Heart left ventricle (tissue), 13 donors: ENCODE results near the gene GPR39.

Source experiments
- POLR2A ChIP-seq, 2 donors: fragments of 450-650 bp; IDR thresholded peaks; one replicate each; pipeline ENCODE4 v1.6.1; 2017; ENCODE audit warnings: antibody characterized with exemption in 2 of 2, mild to moderate bottlenecking in 2 of 2, moderate library complexity in 2 of 2
- TF ChIP-seq, protein P1 (sequence below), 12 donors: fragments of 200-600 bp; sonication (generic) in 4 of 12; IDR thresholded peaks; one replicate each; pipeline versions ENCODE4 v1.5.0 to v1.8.0; 2018 to 2022; ENCODE audit warnings: antibody characterized with exemption in 12 of 12, mild to moderate bottlenecking in 5 of 12
- donor health status: ischemic (EF 13 %, LVEDD 7.1; RV severe dilation, severe dysfunction).
- donor health status: DM: no; HTN: yes; CAD: no.
- donor health status: DM: no; HTN: no; CAD: no.
- donor health status: ischemic (EF 25% LVEDD 6.9; RV normal size, moderate dysfunction).
- donor health status: ischemic (EF 25% LVEDD 5.7; RV mildly dilated, moderate dysfunction).
- donor health status: ischemic (EF 35%, LVEDD 5.7; RV mildly dilated, moderate dysfunction).
- donor health status: nonischemic (EF 11% LVEDD 7.7; RV severe dilation, severe dysfunction).
- donor health status: DM: yes; HTN: yes; CAD: no.
- donor health status: PGD.
- donor health status: ischemic (EF 29% LVEDD 5.4; RV normal size, mild dysfunction).
- donor health status: nonischemic (EF 23%, LVEDD 6.1; RV moderate dilation, normal function).

DNA sequence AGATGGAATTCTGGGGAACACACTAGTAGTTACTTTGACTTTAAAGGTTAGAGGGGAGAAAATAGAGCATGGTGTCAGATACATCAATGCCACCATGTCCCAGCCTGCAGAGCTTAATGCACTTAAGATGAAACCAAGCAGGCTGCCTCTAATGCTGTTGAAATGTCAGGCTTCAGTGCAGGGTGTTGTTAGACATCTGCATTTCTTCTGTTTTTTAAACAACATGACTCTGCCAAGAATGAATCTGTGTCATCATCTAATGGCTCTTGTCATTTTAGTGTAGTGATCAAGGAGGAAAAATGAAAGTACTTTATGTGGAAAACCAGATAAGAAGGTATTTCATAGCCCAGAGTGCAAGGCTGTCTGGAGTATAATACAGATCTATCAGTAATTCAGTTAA, 223.5 kb downstream of the GPR39 start:
- TF ChIP-seq, protein P1, sequence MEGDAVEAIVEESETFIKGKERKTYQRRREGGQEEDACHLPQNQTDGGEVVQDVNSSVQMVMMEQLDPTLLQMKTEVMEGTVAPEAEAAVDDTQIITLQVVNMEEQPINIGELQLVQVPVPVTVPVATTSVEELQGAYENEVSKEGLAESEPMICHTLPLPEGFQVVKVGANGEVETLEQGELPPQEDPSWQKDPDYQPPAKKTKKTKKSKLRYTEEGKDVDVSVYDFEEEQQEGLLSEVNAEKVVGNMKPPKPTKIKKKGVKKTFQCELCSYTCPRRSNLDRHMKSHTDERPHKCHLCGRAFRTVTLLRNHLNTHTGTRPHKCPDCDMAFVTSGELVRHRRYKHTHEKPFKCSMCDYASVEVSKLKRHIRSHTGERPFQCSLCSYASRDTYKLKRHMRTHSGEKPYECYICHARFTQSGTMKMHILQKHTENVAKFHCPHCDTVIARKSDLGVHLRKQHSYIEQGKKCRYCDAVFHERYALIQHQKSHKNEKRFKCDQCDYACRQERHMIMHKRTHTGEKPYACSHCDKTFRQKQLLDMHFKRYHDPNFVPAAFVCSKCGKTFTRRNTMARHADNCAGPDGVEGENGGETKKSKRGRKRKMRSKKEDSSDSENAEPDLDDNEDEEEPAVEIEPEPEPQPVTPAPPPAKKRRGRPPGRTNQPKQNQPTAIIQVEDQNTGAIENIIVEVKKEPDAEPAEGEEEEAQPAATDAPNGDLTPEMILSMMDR (IDR thresholded peaks at IDR 0.05) = no peak
- TF ChIP-seq POLR2A (IDR thresholded peaks at IDR 0.05) = no peak
